WTC11 (cell line): Measurements from ENCODE around the gene SERPINE1.

Source experiments
- ATF3 ChIP-seq: sonication (generic); formaldehyde crosslinking; conservative IDR thresholded peaks from 2 replicates; pipeline ENCODE4 v1.8.1; 2022; ENCODE audit warnings: mild to moderate bottlenecking, missing genetic modification reagents
- CTCF ChIP-seq: fragments of 200-600 bp; IDR thresholded peaks from 2 replicates; pipeline ENCODE4 v1.8.0; 2022; ENCODE audit warnings: antibody characterized with exemption
- FOXP1 ChIP-seq: sonication (generic); formaldehyde crosslinking; IDR thresholded peaks from 2 replicates; pipeline ENCODE4 v1.8.0; 2022; ENCODE audit warnings: missing genetic modification reagents, mild to moderate bottlenecking, moderate library complexity, borderline replicate concordance
- JUN ChIP-seq: sonication (generic); formaldehyde crosslinking; IDR thresholded peaks from 2 replicates; pipeline ENCODE4 v1.8.0; 2023; ENCODE audit warnings: mild to moderate bottlenecking, missing genetic modification reagents
- MAX ChIP-seq: sonication (generic); formaldehyde crosslinking; IDR thresholded peaks from 2 replicates; pipeline ENCODE4 v1.8.0; 2022; ENCODE audit warnings: mild to moderate bottlenecking, missing genetic modification reagents
- NR2C2 ChIP-seq: sonication (generic); formaldehyde crosslinking; IDR thresholded peaks from 2 replicates; pipeline ENCODE4 v1.8.0; 2022; ENCODE audit warnings: mild to moderate bottlenecking, missing genetic modification reagents
- NR3C1 ChIP-seq: sonication (generic); formaldehyde crosslinking; conservative IDR thresholded peaks from 2 replicates; pipeline ENCODE4 v1.8.1; 2023; ENCODE audit warnings: low read depth, mild to moderate bottlenecking, missing genetic modification reagents
- TP53 ChIP-seq: sonication (generic); formaldehyde crosslinking; IDR thresholded peaks from 2 replicates; pipeline ENCODE4 v1.8.1; 2023; ENCODE audit warnings: mild to moderate bottlenecking, missing genetic modification reagents
- ZSCAN18 ChIP-seq: fragments of 250-450 bp; sonication (Bioruptor Pico); IDR thresholded peaks from 2 replicates; pipeline ENCODE4 v2.1.2; 2022; ENCODE audit warnings: mild to moderate bottlenecking, moderate library complexity

- TF ChIP-seq TP53 (CRISPR knock-in tag) (no peak), NR2C2 (CRISPR knock-in tag) (no peak), MAX (no peak), ZSCAN18 (CRISPR knock-in tag) (no peak), CTCF (no peak), FOXP1 (CRISPR knock-in tag) (no peak), JUN (no peak), NR3C1 (CRISPR knock-in tag) (no peak), ATF3 (no peak)
Observed at GRCh38 chr7:101093906-101094305, 33.0 kb upstream of the SERPINE1 start.
